Measurements from ENCODE around the gene ARAP2. TPM values are rescaled to one million over a fixed set of nuclear protein-coding genes. Genes with fewer than 3 reads are reported as not detected.

Gene ARAP2
- total RNA-seq, 1 experiment from 2014 or later, result 1.7 TPM

GRCh38 chr4:36094995-36095394 lies 149.3 kb downstream of the ARAP2 start:
- Histone ChIP-seq H3K27me3 (ENCODE audit: control insufficient read depth, insufficient read depth, low read length) (no peaks in the 10 kb centered on the region), H3K4me3 (ENCODE audit: insufficient read depth, low read depth, low read length) (no peak overlapping the region), H3K36me3 (replicated peaks; ENCODE audit: control insufficient read depth, insufficient read depth, low read length) (no peaks in the 10 kb centered on the region)
- DNase-seq, result no peak

DNA sequence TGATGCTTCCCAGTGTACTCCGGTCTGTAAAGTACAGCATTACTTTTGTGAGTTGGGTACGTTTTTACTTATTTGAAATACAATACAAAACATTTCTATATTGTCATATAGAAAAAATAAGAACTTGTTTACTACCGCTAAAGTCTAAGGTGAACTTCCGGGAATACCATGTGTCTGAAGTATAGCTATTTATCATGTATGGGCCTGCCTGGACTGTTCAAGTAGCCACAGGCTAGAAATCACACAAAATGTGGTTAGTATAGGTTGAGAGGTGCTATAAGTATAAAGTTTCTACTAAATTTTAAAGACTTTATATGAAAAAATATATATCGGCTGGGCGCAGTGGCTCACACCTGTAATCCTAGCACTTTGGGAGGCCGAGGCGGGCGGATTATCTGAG lies 152.3 kb downstream of the ARAP2 start:
- no peak for DNase-seq
- H3K4me3 ChIP-seq (ENCODE audit: insufficient read depth, low read depth, low read length), result no peak overlapping the region
- no peaks in the 10 kb centered on the region for H3K27me3 ChIP-seq (ENCODE audit: control insufficient read depth, insufficient read depth, low read length)
- H3K36me3 ChIP-seq (replicated peaks; ENCODE audit: control insufficient read depth, insufficient read depth, low read length), result no peaks in the 10 kb centered on the region

GRCh38 chr4:36088542-36088941 lies 155.8 kb downstream of the ARAP2 start:
- Histone ChIP-seq H3K36me3 (replicated peaks; ENCODE audit: control insufficient read depth, insufficient read depth, low read length) (no peaks in the 10 kb centered on the region), H3K4me3 (ENCODE audit: insufficient read depth, low read depth, low read length) (no peak overlapping the region), H3K27me3 (ENCODE audit: control insufficient read depth, insufficient read depth, low read length) (no peaks in the 10 kb centered on the region)
- DNase-seq, result no peak

- H3K27me3 ChIP-seq (ENCODE audit: control insufficient read depth, insufficient read depth, low read length), result no peaks in the 10 kb centered on the region
- no peaks in the 10 kb centered on the region for H3K36me3 ChIP-seq (replicated peaks; ENCODE audit: control insufficient read depth, insufficient read depth, low read length)
- no peak for DNase-seq
- no peak overlapping the region for H3K4me3 ChIP-seq (ENCODE audit: insufficient read depth, low read depth, low read length)
These were observed 158.0 kb downstream of the ARAP2 start for GRCh38 chr4:36086261-36086786.

DNA sequence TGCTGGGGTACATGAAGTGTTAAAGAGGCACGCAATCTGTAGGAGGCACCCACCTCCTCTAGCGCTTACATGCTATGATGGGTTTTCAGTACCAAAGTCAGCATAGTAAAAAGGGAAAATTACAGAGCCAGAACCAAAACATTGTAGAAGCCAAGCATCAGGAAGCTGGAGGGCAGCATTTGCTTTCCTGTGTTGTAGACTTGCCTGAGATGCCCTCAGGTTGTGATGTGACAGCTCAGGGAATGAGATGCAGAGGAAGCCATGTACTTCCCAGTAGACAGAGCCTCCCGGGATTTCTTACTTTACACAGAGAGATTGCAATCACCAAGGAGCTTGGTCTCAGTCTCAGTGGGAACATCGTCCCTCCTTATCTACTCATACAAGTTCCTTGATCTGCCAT lies 161.5 kb downstream of the ARAP2 start:
- Histone ChIP-seq H3K36me3 (replicated peaks; ENCODE audit: control insufficient read depth, insufficient read depth, low read length) (no peaks in the 10 kb centered on the region), H3K4me3 (ENCODE audit: insufficient read depth, low read depth, low read length) (no peak overlapping the region), H3K27me3 (ENCODE audit: control insufficient read depth, insufficient read depth, low read length) (no peaks in the 10 kb centered on the region)
- DNase-seq, result no peak

DNA sequence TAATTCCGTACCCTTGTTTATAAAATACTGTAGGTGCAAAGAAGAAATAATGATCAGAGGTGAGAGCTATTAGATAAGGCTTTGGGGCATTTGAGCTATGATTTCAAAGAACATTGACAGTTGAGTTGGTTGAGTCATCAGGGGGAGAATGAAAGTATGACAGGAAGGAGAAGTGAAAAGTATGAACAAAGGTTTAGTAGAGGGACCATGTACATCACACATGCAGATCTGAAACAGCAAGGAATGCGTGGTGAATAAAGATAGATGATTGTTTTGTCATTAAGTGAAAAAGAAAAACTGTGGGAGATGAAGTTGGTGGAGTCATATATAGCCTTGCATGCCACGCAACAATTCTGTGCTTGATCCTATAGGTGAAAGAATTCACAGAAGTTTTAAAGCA lies 163.1 kb downstream of the ARAP2 start:
- Histone ChIP-seq H3K36me3 (replicated peaks; ENCODE audit: control insufficient read depth, insufficient read depth, low read length) (no peaks in the 10 kb centered on the region), H3K4me3 (ENCODE audit: insufficient read depth, low read depth, low read length) (no peak overlapping the region), H3K27me3 (ENCODE audit: control insufficient read depth, insufficient read depth, low read length) (no peaks in the 10 kb centered on the region)
- no peak for DNase-seq

DNA sequence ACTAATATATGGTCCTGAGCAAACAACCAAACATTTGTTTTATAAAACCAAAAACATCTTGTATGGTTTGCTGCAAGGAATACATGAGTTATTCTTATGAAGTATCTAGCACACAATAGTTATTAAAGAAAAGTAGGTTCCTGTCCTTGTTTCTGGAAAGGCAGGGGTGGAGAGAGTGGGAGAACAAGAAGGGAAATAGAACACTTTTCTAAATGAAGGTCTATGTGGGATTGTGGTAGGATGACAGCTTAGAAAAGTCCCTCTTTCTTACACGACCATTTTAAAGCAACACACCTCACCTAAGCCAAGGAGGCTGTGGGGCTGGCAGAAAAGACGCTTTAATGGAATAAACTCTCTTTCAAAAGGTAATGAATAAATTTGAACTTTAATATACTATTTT lies 164.6 kb downstream of the ARAP2 start:
- no peaks in the 10 kb centered on the region for H3K36me3 ChIP-seq (replicated peaks; ENCODE audit: control insufficient read depth, insufficient read depth, low read length)
- H3K27me3 ChIP-seq (ENCODE audit: control insufficient read depth, insufficient read depth, low read length), result no peaks in the 10 kb centered on the region
- no peak for DNase-seq
- no peak overlapping the region for H3K4me3 ChIP-seq (ENCODE audit: insufficient read depth, low read depth, low read length)

DNA sequence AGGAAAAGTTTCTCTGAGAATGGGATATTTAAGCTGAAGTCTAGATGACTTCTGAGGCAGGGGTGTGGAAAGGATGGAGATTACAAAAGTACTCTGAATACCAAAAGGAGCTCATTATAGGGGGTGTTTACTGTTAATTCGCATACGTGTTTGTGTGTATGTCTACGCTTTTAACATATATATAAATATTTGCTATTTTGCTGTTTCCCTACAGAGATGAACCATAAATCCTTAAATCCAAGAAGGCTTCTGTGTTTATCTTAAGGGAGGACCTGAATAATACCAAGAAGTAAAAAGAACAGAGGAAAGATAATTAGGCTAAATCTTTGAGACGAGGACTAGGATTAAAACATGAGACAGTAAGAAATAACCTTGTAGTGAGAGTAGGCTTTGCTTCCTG lies 166.0 kb downstream of the ARAP2 start:
- H3K36me3 ChIP-seq (replicated peaks; ENCODE audit: control insufficient read depth, insufficient read depth, low read length), result no peaks in the 10 kb centered on the region
- H3K4me3 ChIP-seq (ENCODE audit: insufficient read depth, low read depth, low read length), result no peak overlapping the region
- DNase-seq, result no peak
- no peaks in the 10 kb centered on the region for H3K27me3 ChIP-seq (ENCODE audit: control insufficient read depth, insufficient read depth, low read length)

- H3K4me3 ChIP-seq (ENCODE audit: insufficient read depth, low read depth, low read length), result no peak overlapping the region
- H3K27me3 ChIP-seq (ENCODE audit: control insufficient read depth, insufficient read depth, low read length), result no peaks in the 10 kb centered on the region
- DNase-seq, result no peak
- H3K36me3 ChIP-seq (replicated peaks; ENCODE audit: control insufficient read depth, insufficient read depth, low read length), result no peaks in the 10 kb centered on the region
These were observed 171.8 kb downstream of the ARAP2 start for GRCh38 chr4:36072529-36072928.

DNA sequence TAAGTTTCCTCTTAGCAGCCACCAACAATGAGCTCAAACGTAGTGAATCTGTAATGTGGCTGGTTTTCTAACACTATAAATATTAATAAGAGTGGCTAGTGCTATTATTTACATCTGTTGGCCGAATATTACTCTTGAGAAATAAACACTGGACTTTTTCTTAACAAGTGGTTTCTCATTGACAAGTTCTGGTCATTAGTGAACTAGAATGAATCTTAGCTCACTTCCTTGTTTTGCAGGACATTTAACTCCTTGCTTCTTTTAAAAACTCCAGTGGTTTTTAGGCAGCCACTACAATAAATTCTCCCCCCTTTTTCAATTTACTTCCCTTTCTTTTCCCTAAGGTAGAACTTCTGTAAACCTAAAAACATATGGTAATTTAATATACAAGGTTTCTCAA lies 177.2 kb downstream of the ARAP2 start:
- Histone ChIP-seq H3K27me3 (ENCODE audit: control insufficient read depth, insufficient read depth, low read length) (no peaks in the 10 kb centered on the region), H3K36me3 (replicated peaks; ENCODE audit: control insufficient read depth, insufficient read depth, low read length) (no peaks in the 10 kb centered on the region), H3K4me3 (ENCODE audit: insufficient read depth, low read depth, low read length) (no peak overlapping the region)
- no peak for DNase-seq

- Histone ChIP-seq H3K4me3 (ENCODE audit: insufficient read depth, low read depth, low read length) (no peak overlapping the region), H3K36me3 (replicated peaks; ENCODE audit: control insufficient read depth, insufficient read depth, low read length) (no peaks in the 10 kb centered on the region), H3K27me3 (ENCODE audit: control insufficient read depth, insufficient read depth, low read length) (no peaks in the 10 kb centered on the region)
- no peak for DNase-seq
These were observed 178.9 kb downstream of the ARAP2 start for GRCh38 chr4:36065274-36065871.

DNA sequence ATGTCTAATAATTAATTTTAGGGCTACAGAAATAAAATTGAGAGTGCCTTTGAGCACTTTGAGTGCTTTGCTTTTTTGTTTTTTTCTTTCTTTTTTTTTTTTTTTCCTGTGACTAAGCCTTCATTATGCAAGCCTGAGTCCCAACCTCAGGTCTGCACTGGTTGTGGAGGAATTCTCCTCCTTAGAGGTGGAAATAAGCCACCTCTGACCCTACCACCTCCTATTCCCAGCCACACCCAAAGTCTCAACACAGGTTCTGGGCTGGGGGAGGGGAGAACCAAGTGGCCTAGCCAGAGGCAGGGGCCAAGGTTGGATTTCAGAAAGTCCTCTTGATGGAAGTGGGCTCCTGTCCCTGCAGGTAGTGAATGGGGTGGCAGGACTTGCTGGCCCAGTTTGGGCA lies 180.2 kb downstream of the ARAP2 start:
- Histone ChIP-seq H3K4me3 (ENCODE audit: insufficient read depth, low read depth, low read length) (no peak overlapping the region), H3K27me3 (ENCODE audit: control insufficient read depth, insufficient read depth, low read length) (no peaks in the 10 kb centered on the region), H3K36me3 (replicated peaks; ENCODE audit: control insufficient read depth, insufficient read depth, low read length) (no peaks in the 10 kb centered on the region)
- no peak for DNase-seq

- DNase-seq, result no peak
- Histone ChIP-seq H3K36me3 (replicated peaks; ENCODE audit: control insufficient read depth, insufficient read depth, low read length) (no peaks in the 10 kb centered on the region), H3K4me3 (ENCODE audit: insufficient read depth, low read depth, low read length) (no peak overlapping the region)
These were observed 188.2 kb downstream of the ARAP2 start for GRCh38 chr4:36056136-36056535.

DNA sequence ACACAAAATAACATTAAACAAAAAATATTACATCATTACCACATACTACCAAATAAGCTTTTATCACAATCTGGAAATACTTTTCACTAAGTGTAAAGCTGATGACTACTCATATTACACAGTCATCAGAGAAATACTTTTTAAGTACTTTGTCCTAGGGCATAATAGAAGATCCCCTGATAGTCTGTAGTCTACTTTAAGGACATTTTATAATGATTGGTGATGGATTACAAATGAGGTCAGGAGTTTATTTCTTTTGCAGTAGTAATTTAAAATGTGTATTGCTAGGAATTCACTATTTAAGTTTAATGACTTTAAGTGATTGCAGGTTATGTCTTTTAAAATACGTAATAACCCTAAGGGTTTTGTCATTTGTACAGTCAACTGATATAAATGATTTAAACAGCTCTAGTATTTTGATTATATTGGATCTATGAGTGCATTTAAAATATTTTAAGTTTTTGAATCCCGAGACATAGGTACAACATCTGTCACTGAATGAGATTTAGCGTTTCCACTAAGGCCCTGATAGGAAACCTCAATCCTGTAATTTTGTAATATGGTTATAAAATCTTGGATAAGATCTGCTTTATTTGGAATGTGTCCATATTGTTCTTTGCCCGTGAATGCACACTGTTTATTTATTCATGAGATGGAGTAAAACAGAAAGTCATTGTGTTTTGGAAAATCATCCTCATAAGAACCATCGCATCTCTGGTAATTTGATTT lies 189.5 kb downstream of the ARAP2 start:
- no peaks in the 10 kb centered on the region for H3K36me3 ChIP-seq (replicated peaks; ENCODE audit: control insufficient read depth, insufficient read depth, low read length)
- H3K27me3 ChIP-seq (ENCODE audit: control insufficient read depth, insufficient read depth, low read length), result no peaks in the 10 kb centered on the region
- DNase-seq, result no peak
- H3K4me3 ChIP-seq (ENCODE audit: insufficient read depth, low read depth, low read length), result no peak overlapping the region

More at GRCh38 chr4:36056136-36056535, 188.2 kb downstream of the ARAP2 start:
- H3K27me3 ChIP-seq (ENCODE audit: control insufficient read depth, insufficient read depth, low read length), result no peaks in the 10 kb centered on the region

DNA sequence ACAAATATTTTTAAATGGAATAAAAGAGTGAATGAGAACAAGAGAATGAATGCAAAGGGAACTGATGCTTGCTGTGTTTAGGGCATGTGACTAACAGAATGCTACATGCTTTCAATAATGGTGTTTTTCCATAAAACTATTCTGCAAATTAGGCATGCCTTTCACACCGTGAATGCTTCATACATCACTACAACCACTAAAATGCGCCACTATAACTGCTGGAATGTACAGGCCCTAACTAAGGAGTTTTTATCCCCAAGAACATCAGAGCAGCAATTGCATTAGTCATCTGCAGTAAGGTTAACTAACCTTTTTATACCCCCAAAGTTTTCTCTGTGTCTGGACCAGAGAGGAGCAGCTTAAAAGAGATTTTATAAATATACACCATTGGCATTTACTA lies 190.4 kb downstream of the ARAP2 start:
- no peak for DNase-seq
- Histone ChIP-seq H3K4me3 (ENCODE audit: insufficient read depth, low read depth, low read length) (no peak overlapping the region), H3K36me3 (replicated peaks; ENCODE audit: control insufficient read depth, insufficient read depth, low read length) (no peaks in the 10 kb centered on the region), H3K27me3 (ENCODE audit: control insufficient read depth, insufficient read depth, low read length) (no peaks in the 10 kb centered on the region)

All from H7 (cell line).